OCI-LY7 (cell line): ENCODE results near the gene HSD17B11. TPM values are rescaled to one million over a fixed set of nuclear protein-coding genes. Genes with fewer than 3 reads are reported as not detected.
A peak's percentile ranks its signal among the peaks of the same experiment; 100 is the strongest.
"Not testable (repeated sequence)": the region's sequence is repeated elsewhere in the genome, so short reads cannot be mapped to it uniquely, and the experiment has no call there.

Experiments used
- BruUV-seq: library from RNA; stranded (reverse); fragments of 400-500 nt; replicated peaks from 2 replicates; lab custom pipeline; 2021; lab: Mats Ljungman, UMichigan
- CTCF ChIA-PET: fragments of 300-600 bp; sonication (Branson Sonifier 250); formaldehyde crosslinking; loops from one replicate; lab custom pipeline; 2022; ENCODE audit warnings: antibody characterized with exemption; ENCODE audit not compliant: unreplicated experiment; lab: Charles Lee
- POLR2A ChIA-PET: fragments of 300-600 bp; sonication (Branson Sonifier 250); formaldehyde crosslinking; loops from one replicate; lab custom pipeline; 2022; ENCODE audit warnings: antibody characterized with exemption; lab: Charles Lee
- DNase-seq: peaks from one replicate; pipeline ENCODE4 v3.0.0-alpha.2; 2015; ENCODE audit warnings: low spot score
- H2AFZ ChIP-seq: fragments of 200-600 bp; sonication (generic), shearing (Covaris generic); 2 replicates; pipeline ENCODE4 v1.6.1; 2014; ENCODE audit warnings: mild to moderate bottlenecking, antibody characterized with exemption, low read length, moderate library complexity
- H3K27ac ChIP-seq: fragments of 200-600 bp; sonication (generic); 2 replicates; pipeline ENCODE4 v1.5.1; 2014; ENCODE audit warnings: mixed run types, low read depth, mild to moderate bottlenecking, moderate library complexity, low read length, inconsistent platforms; ENCODE audit not compliant: poor library complexity, severe bottlenecking
- H3K36me3 ChIP-seq: fragments of 200-600 bp; sonication (generic); 2 replicates; pipeline ENCODE4 v1.6.1; 2014; ENCODE audit warnings: mild to moderate bottlenecking, antibody characterized with exemption, low read length, moderate library complexity, mixed read lengths; ENCODE audit not compliant: insufficient read depth
- H3K4me1 ChIP-seq: fragments of 200-600 bp; sonication (generic); 2 replicates; pipeline ENCODE4 v1.5.1; 2014; ENCODE audit warnings: mild to moderate bottlenecking, low read length; ENCODE audit not compliant: insufficient read depth, poor library complexity, severe bottlenecking
- H3K4me2 ChIP-seq: fragments of 200-600 bp; sonication (generic); 2 replicates; pipeline ENCODE4 v1.6.1; 2014; ENCODE audit warnings: mild to moderate bottlenecking, low read length
- H3K4me3 ChIP-seq: fragments of 200-600 bp; sonication (generic); 2 replicates; pipeline ENCODE4 v1.5.1; 2014; ENCODE audit warnings: mild to moderate bottlenecking, low read depth, low read length; ENCODE audit not compliant: poor library complexity, severe bottlenecking
- H3K79me2 ChIP-seq: fragments of 200-600 bp; sonication (generic); 2 replicates; pipeline ENCODE4 v1.6.1; 2016; ENCODE audit warnings: low read depth, mild to moderate bottlenecking, low read length, moderate library complexity, mixed read lengths; ENCODE audit not compliant: insufficient read depth
- H3K9me2 ChIP-seq: fragments of 200-600 bp; sonication (generic); 2 replicates; pipeline ENCODE4 v1.6.1; 2016; ENCODE audit warnings: mild to moderate bottlenecking, low read length, mixed read lengths; ENCODE audit not compliant: insufficient read depth
- H3K9me3 ChIP-seq: fragments of 200-600 bp; sonication (generic); 2 replicates; pipeline ENCODE4 v1.6.1; 2014; ENCODE audit warnings: mild to moderate bottlenecking, mixed run types, low read length, mixed read lengths
- H4K20me1 ChIP-seq: fragments of 200-600 bp; sonication (generic); 2 replicates; pipeline ENCODE4 v1.6.1; 2014; ENCODE audit warnings: mild to moderate bottlenecking, antibody characterized with exemption, low read length, moderate library complexity, mixed read lengths; ENCODE audit not compliant: insufficient read depth
- CTCF ChIP-seq: fragments of 200-600 bp; sonication (generic); conservative IDR thresholded peaks from 2 replicates; pipeline ENCODE4 v1.5.1; 2014; ENCODE audit warnings: mild to moderate bottlenecking, antibody characterized with exemption, low read length, moderate library complexity, mixed read lengths
- EZH2phosphoT487 ChIP-seq: fragments of 200-600 bp; sonication (generic); IDR thresholded peaks from 2 replicates; pipeline ENCODE4 v1.6.1; 2018; ENCODE audit warnings: low read depth, borderline replicate concordance, mild to moderate bottlenecking, mixed run types, antibody characterized with exemption, low read length, moderate library complexity, mixed read lengths
- intact Hi-C: fragments of 100-400 bp; cut with micrococcal nuclease; formaldehyde crosslinking; loops from one replicate; pipeline ENCODE4 v1.10.0; 2022; ENCODE audit not compliant: unreplicated experiment
- total RNA-seq, 2 experiments: library from RNA; depleted of rRNA in 1 of 2; stranded (reverse); fragments of >200 nt in 1 of 2; shearing (Covaris generic) in 1 of 2; gene quantifications; 2 replicates each; pipeline ENCODE4 v1.2.3, GENCODE V29; 2014 to 2022

HSD17B11 gene
- total RNA-seq, 2 experiments from 2014 or later: 8.7 to 9.0 TPM

GRCh38 chr4:87426865-87427517 lies 36.0 kb upstream of the HSD17B11 start:
- H3K36me3 ChIP-seq: no peaks in the 10 kb centered on the region
- no peak overlapping the region for H3K27ac ChIP-seq
- peaks cover 26% of the 10 kb centered on the region for H3K4me1 ChIP-seq
- ChIA-PET CTCF (no interaction called here), POLR2A (interaction anchor here (0.8 to 1.0 kb wide), 2 partner anchors 11 to 38 kb away, joined by 3 to 4 read pairs; no protein-coding TSS in a partner anchor)
- no peaks in the 10 kb centered on the region for H4K20me1 ChIP-seq
- no peaks in the 10 kb centered on the region for H3K9me2 ChIP-seq
- no peak overlapping the region for H3K4me3 ChIP-seq
- no peak for TF ChIP-seq EZH2phosphoT487
- no peak for TF ChIP-seq CTCF
- BruUV-seq: no TSS peak
- no peak overlapping the region for H2AFZ ChIP-seq
- no peak for DNase-seq
- no peak overlapping the region for H3K4me2 ChIP-seq
- intact Hi-C loops: no loop called here
- no peaks in the 10 kb centered on the region for H3K9me3 ChIP-seq
- H3K79me2 ChIP-seq: peaks cover 78% of the 10 kb centered on the region

GRCh38 chr4:87425711-87426110 lies 34.7 kb upstream of the HSD17B11 start:
- Histone ChIP-seq H3K4me1 (peaks cover 34% of the 10 kb centered on the region), H3K36me3 (no peaks in the 10 kb centered on the region), H2AFZ (no peak overlapping the region), H3K4me2 (no peak overlapping the region), H3K27ac (no peak overlapping the region), H3K79me2 (peaks cover 68% of the 10 kb centered on the region), H4K20me1 (no peaks in the 10 kb centered on the region), H3K9me3 (no peaks in the 10 kb centered on the region), H3K9me2 (no peaks in the 10 kb centered on the region), H3K4me3 (no peak overlapping the region)
- ChIA-PET POLR2A (interaction anchor here (0.5 to 0.9 kb wide), 5 partner anchors 8 to 527 kb away, joined by 3 to 4 read pairs (median 4); no protein-coding TSS in a partner anchor), CTCF (no interaction called here)
- no peak for DNase-seq
- no TSS peak for BruUV-seq
- no peak for TF ChIP-seq EZH2phosphoT487
- no peak for TF ChIP-seq CTCF
- intact Hi-C loops: no loop called here

- Histone ChIP-seq H3K4me2 (peak overlapping the region; percentile 96), H3K4me1 (peaks cover 34% of the 10 kb centered on the region), H3K79me2 (peaks cover 52% of the 10 kb centered on the region), H3K4me3 (peak overlapping the region; percentile 83)
- intact Hi-C loops, H3K9me3 ChIP-seq, CTCF ChIA-PET, H2AFZ ChIP-seq, H3K27ac ChIP-seq, H4K20me1 ChIP-seq, DNase-seq, H3K36me3 ChIP-seq, H3K9me2 ChIP-seq, BruUV-seq: not testable (repeated sequence)
- POLR2A ChIA-PET: interaction anchor here (0.8 to 1.1 kb wide), 3 partner anchors 12 to 204 kb away, joined by 3 to 5 read pairs (median 4); partner anchors contain the start of gene HSD17B11
Observed at GRCh38 chr4:87424099-87424543, 33.1 kb upstream of the HSD17B11 start.
